HEK293 (cell line): ENCODE data around the gene FRMD6.

Source experiments
- SALL2 ChIP-seq: fragments of 450-650 bp; formaldehyde crosslinking; IDR thresholded peaks from 2 replicates; pipeline ENCODE4 v1.5.0; 2017; ENCODE audit warnings: missing biosample characterization, mild to moderate bottlenecking, missing genetic modification characterization, borderline replicate concordance
- ZFHX2 ChIP-seq: fragments of 450-650 bp; formaldehyde crosslinking; conservative IDR thresholded peaks from 2 replicates; pipeline ENCODE4 v1.5.1; 2016; ENCODE audit warnings: missing biosample characterization, missing genetic modification characterization
- ZNF274 ChIP-seq, 2 experiments: fragments of 200-500 bp in 1 of 2; fragments of 450-650 bp in 1 of 2; sonication (Bioruptor generic) in 1 of 2; formaldehyde crosslinking in 1 of 2; IDR thresholded peaks; 2 replicates each; pipeline versions ENCODE4 v1.5.1 to v1.6.1; 2014 to 2016; ENCODE audit warnings: borderline replicate concordance in 1 of 2, inconsistent platforms in 1 of 2, low read length in 1 of 2, missing biosample characterization in 1 of 2, missing genetic modification characterization in 1 of 2
- ZNF600 ChIP-seq: fragments of 450-650 bp; formaldehyde crosslinking; IDR thresholded peaks from 2 replicates; pipeline ENCODE4 v1.5.1; 2016; ENCODE audit warnings: missing biosample characterization, missing genetic modification characterization
- ZSCAN16 ChIP-seq: fragments of 450-650 bp; formaldehyde crosslinking; IDR thresholded peaks from 2 replicates; pipeline ENCODE4 v1.5.1; 2016; ENCODE audit warnings: missing biosample characterization, missing genetic modification characterization
- TF ChIP-seq, protein P1 (sequence below): fragments of 450-650 bp; formaldehyde crosslinking; IDR thresholded peaks from 2 replicates; pipeline ENCODE4 v1.5.1; 2016; ENCODE audit warnings: missing biosample characterization, missing genetic modification characterization
- TF ChIP-seq, protein P2 (sequence below): fragments of 450-650 bp; formaldehyde crosslinking; IDR thresholded peaks from 2 replicates; pipeline ENCODE4 v1.5.1; 2016; ENCODE audit warnings: missing biosample characterization, missing genetic modification characterization
- TF ChIP-seq, protein P3 (sequence below): fragments of 450-650 bp; formaldehyde crosslinking; conservative IDR thresholded peaks from 2 replicates; pipeline ENCODE4 v1.5.1; 2016; ENCODE audit warnings: low read depth, missing biosample characterization, missing genetic modification characterization
- TF ChIP-seq, protein P4 (sequence below): fragments of 450-650 bp; formaldehyde crosslinking; IDR thresholded peaks from 2 replicates; pipeline ENCODE4 v1.5.1; 2017; ENCODE audit warnings: missing biosample characterization, missing genetic modification characterization

DNA sequence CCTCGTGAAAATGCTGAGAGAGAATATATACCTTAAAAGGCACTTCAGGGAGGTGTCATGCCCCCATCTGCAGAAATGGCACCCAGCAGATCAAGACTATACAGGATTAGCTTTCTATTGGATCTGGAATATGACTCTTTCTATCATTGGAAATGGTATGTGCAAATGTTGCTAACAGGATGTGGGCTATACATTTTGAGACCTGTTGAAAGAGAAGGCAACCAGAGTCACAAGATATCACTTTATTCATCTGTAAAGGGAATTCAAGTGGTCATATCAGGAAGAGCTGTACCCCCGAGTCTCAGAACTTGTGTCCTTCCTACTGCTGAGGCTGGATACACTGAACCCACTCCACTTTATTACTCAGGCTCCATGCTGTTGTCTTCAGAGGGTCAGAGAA lies 46.1 kb upstream of the FRMD6 start:
- TF ChIP-seq, protein P1, sequence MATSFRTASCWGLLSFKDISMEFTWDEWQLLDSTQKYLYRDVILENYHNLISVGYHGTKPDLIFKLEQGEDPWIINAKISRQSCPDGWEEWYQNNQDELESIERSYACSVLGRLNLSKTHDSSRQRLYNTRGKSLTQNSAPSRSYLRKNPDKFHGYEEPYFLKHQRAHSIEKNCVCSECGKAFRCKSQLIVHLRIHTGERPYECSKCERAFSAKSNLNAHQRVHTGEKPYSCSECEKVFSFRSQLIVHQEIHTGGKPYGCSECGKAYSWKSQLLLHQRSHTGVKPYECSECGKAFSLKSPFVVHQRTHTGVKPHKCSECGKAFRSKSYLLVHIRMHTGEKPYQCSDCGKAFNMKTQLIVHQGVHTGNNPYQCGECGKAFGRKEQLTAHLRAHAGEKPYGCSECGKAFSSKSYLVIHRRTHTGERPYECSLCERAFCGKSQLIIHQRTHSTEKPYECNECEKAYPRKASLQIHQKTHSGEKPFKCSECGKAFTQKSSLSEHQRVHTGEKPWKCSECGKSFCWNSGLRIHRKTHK: no peak
- TF ChIP-seq, protein P2, sequence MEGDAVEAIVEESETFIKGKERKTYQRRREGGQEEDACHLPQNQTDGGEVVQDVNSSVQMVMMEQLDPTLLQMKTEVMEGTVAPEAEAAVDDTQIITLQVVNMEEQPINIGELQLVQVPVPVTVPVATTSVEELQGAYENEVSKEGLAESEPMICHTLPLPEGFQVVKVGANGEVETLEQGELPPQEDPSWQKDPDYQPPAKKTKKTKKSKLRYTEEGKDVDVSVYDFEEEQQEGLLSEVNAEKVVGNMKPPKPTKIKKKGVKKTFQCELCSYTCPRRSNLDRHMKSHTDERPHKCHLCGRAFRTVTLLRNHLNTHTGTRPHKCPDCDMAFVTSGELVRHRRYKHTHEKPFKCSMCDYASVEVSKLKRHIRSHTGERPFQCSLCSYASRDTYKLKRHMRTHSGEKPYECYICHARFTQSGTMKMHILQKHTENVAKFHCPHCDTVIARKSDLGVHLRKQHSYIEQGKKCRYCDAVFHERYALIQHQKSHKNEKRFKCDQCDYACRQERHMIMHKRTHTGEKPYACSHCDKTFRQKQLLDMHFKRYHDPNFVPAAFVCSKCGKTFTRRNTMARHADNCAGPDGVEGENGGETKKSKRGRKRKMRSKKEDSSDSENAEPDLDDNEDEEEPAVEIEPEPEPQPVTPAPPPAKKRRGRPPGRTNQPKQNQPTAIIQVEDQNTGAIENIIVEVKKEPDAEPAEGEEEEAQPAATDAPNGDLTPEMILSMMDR (tag by site-specific recombination): no peak
- TF ChIP-seq SALL2 (tag by site-specific recombination): no peak
- no peak for TF ChIP-seq ZSCAN16 (tag by site-specific recombination)
- TF ChIP-seq ZNF274 (IDR thresholded peaks at IDR 0.05; ENCODE audit: low read length): no peak
- TF ChIP-seq ZNF274 (tag by site-specific recombination; IDR thresholded peaks at IDR 0.05; ENCODE audit: borderline replicate concordance): no peak
- TF ChIP-seq, protein P3, sequence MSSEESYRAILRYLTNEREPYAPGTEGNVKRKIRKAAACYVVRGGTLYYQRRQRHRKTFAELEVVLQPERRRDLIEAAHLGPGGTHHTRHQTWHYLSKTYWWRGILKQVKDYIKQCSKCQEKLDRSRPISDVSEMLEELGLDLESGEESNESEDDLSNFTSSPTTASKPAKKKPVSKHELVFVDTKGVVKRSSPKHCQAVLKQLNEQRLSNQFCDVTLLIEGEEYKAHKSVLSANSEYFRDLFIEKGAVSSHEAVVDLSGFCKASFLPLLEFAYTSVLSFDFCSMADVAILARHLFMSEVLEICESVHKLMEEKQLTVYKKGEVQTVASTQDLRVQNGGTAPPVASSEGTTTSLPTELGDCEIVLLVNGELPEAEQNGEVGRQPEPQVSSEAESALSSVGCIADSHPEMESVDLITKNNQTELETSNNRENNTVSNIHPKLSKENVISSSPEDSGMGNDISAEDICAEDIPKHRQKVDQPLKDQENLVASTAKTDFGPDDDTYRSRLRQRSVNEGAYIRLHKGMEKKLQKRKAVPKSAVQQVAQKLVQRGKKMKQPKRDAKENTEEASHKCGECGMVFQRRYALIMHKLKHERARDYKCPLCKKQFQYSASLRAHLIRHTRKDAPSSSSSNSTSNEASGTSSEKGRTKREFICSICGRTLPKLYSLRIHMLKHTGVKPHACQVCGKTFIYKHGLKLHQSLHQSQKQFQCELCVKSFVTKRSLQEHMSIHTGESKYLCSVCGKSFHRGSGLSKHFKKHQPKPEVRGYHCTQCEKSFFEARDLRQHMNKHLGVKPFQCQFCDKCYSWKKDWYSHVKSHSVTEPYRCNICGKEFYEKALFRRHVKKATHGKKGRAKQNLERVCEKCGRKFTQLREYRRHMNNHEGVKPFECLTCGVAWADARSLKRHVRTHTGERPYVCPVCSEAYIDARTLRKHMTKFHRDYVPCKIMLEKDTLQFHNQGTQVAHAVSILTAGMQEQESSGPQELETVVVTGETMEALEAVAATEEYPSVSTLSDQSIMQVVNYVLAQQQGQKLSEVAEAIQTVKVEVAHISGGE (tag by site-specific recombination): no peak
- TF ChIP-seq, protein P4, sequence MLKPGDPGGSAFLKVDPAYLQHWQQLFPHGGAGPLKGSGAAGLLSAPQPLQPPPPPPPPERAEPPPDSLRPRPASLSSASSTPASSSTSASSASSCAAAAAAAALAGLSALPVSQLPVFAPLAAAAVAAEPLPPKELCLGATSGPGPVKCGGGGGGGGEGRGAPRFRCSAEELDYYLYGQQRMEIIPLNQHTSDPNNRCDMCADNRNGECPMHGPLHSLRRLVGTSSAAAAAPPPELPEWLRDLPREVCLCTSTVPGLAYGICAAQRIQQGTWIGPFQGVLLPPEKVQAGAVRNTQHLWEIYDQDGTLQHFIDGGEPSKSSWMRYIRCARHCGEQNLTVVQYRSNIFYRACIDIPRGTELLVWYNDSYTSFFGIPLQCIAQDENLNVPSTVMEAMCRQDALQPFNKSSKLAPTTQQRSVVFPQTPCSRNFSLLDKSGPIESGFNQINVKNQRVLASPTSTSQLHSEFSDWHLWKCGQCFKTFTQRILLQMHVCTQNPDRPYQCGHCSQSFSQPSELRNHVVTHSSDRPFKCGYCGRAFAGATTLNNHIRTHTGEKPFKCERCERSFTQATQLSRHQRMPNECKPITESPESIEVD (tag by site-specific recombination): no peak
- no peak for TF ChIP-seq ZFHX2 (tag by site-specific recombination)
- TF ChIP-seq ZNF600 (tag by site-specific recombination): no peak
